Liver (tissue), 9 donors: ENCODE measurements around the gene GPR146. TPM values are rescaled to one million over a fixed set of nuclear protein-coding genes. Genes with fewer than 3 reads are reported as not detected.

Source experiments
- DNase-seq: peaks from one replicate; pipeline ENCODE4 v3.0.0-alpha.2; 2017; ENCODE audit warnings: low spot score
- H3K27ac ChIP-seq, 2 donors: one replicate each; pipeline ENCODE4 v1.7.0; 2013; ENCODE audit warnings: inconsistent platforms in 2 of 2, low read length in 2 of 2, control low read depth in 1 of 2, low read depth in 1 of 2, mild to moderate bottlenecking in 1 of 2
- H3K27me3 ChIP-seq, 4 donors: one replicate each; pipeline versions ENCODE4 v1.6.1 to v1.7.0; 2013; ENCODE audit warnings: low read length in 3 of 4, inconsistent platforms in 1 of 4, mild to moderate bottlenecking in 1 of 4, moderate library complexity in 1 of 4; ENCODE audit not compliant: control insufficient read depth in 4 of 4, insufficient read depth in 4 of 4
- H3K36me3 ChIP-seq, 4 donors: one replicate each; pipeline versions ENCODE4 v1.6.1 to v1.7.0; 2013; ENCODE audit warnings: low read length in 3 of 4, mild to moderate bottlenecking in 3 of 4, low read depth in 1 of 4, moderate library complexity in 1 of 4; ENCODE audit not compliant: control insufficient read depth in 4 of 4, insufficient read depth in 3 of 4
- H3K4me1 ChIP-seq, 4 donors: one replicate each; pipeline versions ENCODE4 v1.6.1 to v1.7.0; 2013; ENCODE audit warnings: low read length in 3 of 4, mild to moderate bottlenecking in 3 of 4, moderate library complexity in 1 of 4; ENCODE audit not compliant: control insufficient read depth in 4 of 4, insufficient read depth in 4 of 4
- H3K4me3 ChIP-seq, 3 donors: one replicate each; pipeline versions ENCODE4 v1.6.1 to v1.7.0; 2013; ENCODE audit warnings: low read length in 3 of 3, control low read depth in 1 of 3, low read depth in 1 of 3, mild to moderate bottlenecking in 1 of 3
- H3K9ac ChIP-seq, 2 donors: one replicate each; pipeline ENCODE4 v1.7.0; 2013; ENCODE audit warnings: low read length in 2 of 2, mild to moderate bottlenecking in 2 of 2, moderate library complexity in 2 of 2, control low read depth in 1 of 2, low read depth in 1 of 2
- H3K9me3 ChIP-seq, 4 donors: one replicate each; pipeline versions ENCODE4 v1.6.1 to v1.7.0; 2013; ENCODE audit warnings: low read length in 3 of 4; ENCODE audit not compliant: control insufficient read depth in 4 of 4
- CTCF ChIP-seq: fragments of 150-350 bp; IDR thresholded peaks from 2 replicates; pipeline ENCODE4 v1.5.1; 2017; ENCODE audit warnings: improper control_type of control experiment, low read depth, low read length; ENCODE audit not compliant: missing input control
- EGR1 ChIP-seq, 2 donors: IDR thresholded peaks; 2 replicates each; pipeline ENCODE4 v1.6.1; 2016 to 2018; ENCODE audit warnings: antibody characterized with exemption in 2 of 2, low read depth in 2 of 2
- GABPA ChIP-seq, 2 donors: IDR thresholded peaks in 1 of 2; conservative IDR thresholded peaks in 1 of 2; 2 replicates each; pipeline ENCODE4 v1.6.1; 2016; ENCODE audit warnings: antibody characterized with exemption in 2 of 2, mild to moderate bottlenecking in 1 of 2, moderate library complexity in 1 of 2
- JUND ChIP-seq, 2 donors: IDR thresholded peaks; 2 replicates each; pipeline ENCODE4 v1.6.1; 2016; ENCODE audit warnings: antibody characterized with exemption in 2 of 2
- MAX ChIP-seq: IDR thresholded peaks from 2 replicates; pipeline ENCODE4 v1.6.1; 2016; ENCODE audit warnings: antibody characterized with exemption
- NR2F2 ChIP-seq: IDR thresholded peaks from 2 replicates; pipeline ENCODE4 v1.6.1; 2016; ENCODE audit warnings: antibody characterized with exemption
- REST ChIP-seq: IDR thresholded peaks from 2 replicates; pipeline ENCODE4 v1.6.1; 2016; ENCODE audit warnings: antibody characterized with exemption, mild to moderate bottlenecking
- SP1 ChIP-seq: IDR thresholded peaks from 2 replicates; pipeline ENCODE4 v1.6.1; 2018; ENCODE audit warnings: antibody characterized with exemption, mild to moderate bottlenecking
- TAF1 ChIP-seq: conservative IDR thresholded peaks from 2 replicates; pipeline ENCODE4 v1.6.1; 2016; ENCODE audit warnings: antibody characterized with exemption, mild to moderate bottlenecking
- YY1 ChIP-seq: IDR thresholded peaks from 2 replicates; pipeline ENCODE4 v1.6.1; 2016; ENCODE audit warnings: antibody characterized with exemption, mild to moderate bottlenecking
- WGBS: extraction: QIAGEN DNeasy Blood & Tissue Kit; methylation state at CpG from one replicate; pipeline ENCODE4 v1.1.7; 2013; 5-methylcytosine and 5-hydroxymethylcytosine counted together
- polyA plus RNA-seq, 2 donors: library from polyadenylated mRNA; stranded (reverse) in 1 of 2; unstranded in 1 of 2; fragments of 200-250 nt in 1 of 2; fragments of >200 nt in 1 of 2; fragmentation: Nextera tagmentation in 1 of 2; extraction: Ambion mirVana in 1 of 2; gene quantifications; one replicate each; pipeline versions ENCODE4 v1.2.1 to v1.2.3, GENCODE V29; 2013 to 2015
- total RNA-seq, 2 donors: library from RNA; depleted of rRNA; stranded (reverse); fragments of >200 nt; gene quantifications; one replicate each; pipeline ENCODE4 v1.2.3, GENCODE V29; 2014
- donor health status: healthy.
- donor health status: healthy.
- donor health status: healthy.
- donor health status: healthy.
- donor health status: healthy.

GPR146 gene
- total and polyA plus RNA-seq, 4 donors: 15.5 to 33.5 (median 26.7) TPM

GRCh38 chr7:1054861-1055450 is 10.6 kb downstream of the GPR146 start:
- H3K9me3 ChIP-seq: no peaks in the 10 kb centered on the region
- H3K4me3 ChIP-seq: no peak overlapping the region
- TF ChIP-seq TAF1 (no peak), CTCF (no peak), NR2F2 (peak; percentile 16), EGR1 (IDR thresholded peaks at IDR 0.05; ENCODE audit: low read depth in 2 of 2) (no peak), MAX (no peak)
- H3K27me3 ChIP-seq: no peaks in the 10 kb centered on the region
- no peak overlapping the region for H3K9ac ChIP-seq
- WGBS: 70% methylated on average over 32 of the region's 32 CpGs
- peak; percentile 84 for DNase-seq
- no peak overlapping the region for H3K27ac ChIP-seq
- no peaks in the 10 kb centered on the region for H3K36me3 ChIP-seq
- H3K4me1 ChIP-seq: peaks cover under 1 to 33% (median 7%) of the 10 kb centered on the region in 4 donors

- Histone ChIP-seq H3K27ac (no peak overlapping the region), H3K9ac (no peak overlapping the region), H3K4me3 (no peak overlapping the region), H3K27me3 (no peaks in the 10 kb centered on the region), H3K9me3 (no peaks in the 10 kb centered on the region), H3K4me1 (peaks cover 5 to 34% (median 9%) of the 10 kb centered on the region in 4 donors), H3K36me3 (no peaks in the 10 kb centered on the region)
- DNase-seq: no peak
- TF ChIP-seq JUND (IDR thresholded peaks at IDR 0.05) (no peak), YY1 (no peak), CTCF (no peak), SP1 (no peak), REST (no peak), MAX (no peak), GABPA (IDR thresholded peaks at IDR 0.05 in 1 of 2, conservative IDR thresholded peaks at IDR 0.05 in 1 of 2) (no peak), TAF1 (no peak)
- whole genome bisulfite sequencing: 76% methylated on average over 15 of the region's 15 CpGs
Measured at GRCh38 chr7:1055491-1055955, 11.2 kb downstream of the GPR146 start.
